Measurements from ENCODE around the gene AKIP1.

DNA sequence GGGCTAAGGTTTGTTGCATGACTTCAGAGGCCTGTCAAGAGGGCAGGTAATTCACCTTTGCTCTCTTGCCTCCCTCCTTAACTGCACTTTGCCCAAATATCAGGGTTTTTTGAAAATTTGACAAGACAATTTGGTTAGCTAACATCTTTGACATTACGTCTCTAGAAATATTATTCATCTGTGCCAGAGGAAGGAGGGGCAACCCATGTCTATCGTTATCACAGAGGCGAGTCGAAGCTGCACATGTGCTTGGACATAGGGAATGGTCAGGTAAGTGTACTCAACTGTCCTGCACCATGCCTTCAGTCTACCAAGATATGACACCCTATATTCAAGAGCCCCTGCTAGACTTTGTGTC lies 3.7 kb downstream of the AKIP1 start:
- TF ChIP-seq, protein P1, sequence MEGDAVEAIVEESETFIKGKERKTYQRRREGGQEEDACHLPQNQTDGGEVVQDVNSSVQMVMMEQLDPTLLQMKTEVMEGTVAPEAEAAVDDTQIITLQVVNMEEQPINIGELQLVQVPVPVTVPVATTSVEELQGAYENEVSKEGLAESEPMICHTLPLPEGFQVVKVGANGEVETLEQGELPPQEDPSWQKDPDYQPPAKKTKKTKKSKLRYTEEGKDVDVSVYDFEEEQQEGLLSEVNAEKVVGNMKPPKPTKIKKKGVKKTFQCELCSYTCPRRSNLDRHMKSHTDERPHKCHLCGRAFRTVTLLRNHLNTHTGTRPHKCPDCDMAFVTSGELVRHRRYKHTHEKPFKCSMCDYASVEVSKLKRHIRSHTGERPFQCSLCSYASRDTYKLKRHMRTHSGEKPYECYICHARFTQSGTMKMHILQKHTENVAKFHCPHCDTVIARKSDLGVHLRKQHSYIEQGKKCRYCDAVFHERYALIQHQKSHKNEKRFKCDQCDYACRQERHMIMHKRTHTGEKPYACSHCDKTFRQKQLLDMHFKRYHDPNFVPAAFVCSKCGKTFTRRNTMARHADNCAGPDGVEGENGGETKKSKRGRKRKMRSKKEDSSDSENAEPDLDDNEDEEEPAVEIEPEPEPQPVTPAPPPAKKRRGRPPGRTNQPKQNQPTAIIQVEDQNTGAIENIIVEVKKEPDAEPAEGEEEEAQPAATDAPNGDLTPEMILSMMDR (IDR thresholded peaks at IDR 0.05; ENCODE audit: insufficient read depth, low read length), result no peak
- no peak for TF ChIP-seq GABPA (IDR thresholded peaks at IDR 0.05; ENCODE audit: low read depth)
- TF ChIP-seq REST (IDR thresholded peaks at IDR 0.05; ENCODE audit: insufficient replicate concordance, low read depth), result no peak
- TF ChIP-seq POLR2AphosphoS5 (IDR thresholded peaks at IDR 0.05; ENCODE audit: low read depth), result no peak

Measured in HL-60 (cell line).